HG03175 (cell line): ENCODE results near the gene FKBP15.

Experiments
- ATAC-seq: cut with Tn5 transposase; IDR thresholded peaks from one replicate; pipeline ENCODE4 v1.9.1; 2021; ENCODE audit warnings: mild to moderate bottlenecking, moderate library complexity; ENCODE audit not compliant: unreplicated experiment

The FKBP15 gene

DNA sequence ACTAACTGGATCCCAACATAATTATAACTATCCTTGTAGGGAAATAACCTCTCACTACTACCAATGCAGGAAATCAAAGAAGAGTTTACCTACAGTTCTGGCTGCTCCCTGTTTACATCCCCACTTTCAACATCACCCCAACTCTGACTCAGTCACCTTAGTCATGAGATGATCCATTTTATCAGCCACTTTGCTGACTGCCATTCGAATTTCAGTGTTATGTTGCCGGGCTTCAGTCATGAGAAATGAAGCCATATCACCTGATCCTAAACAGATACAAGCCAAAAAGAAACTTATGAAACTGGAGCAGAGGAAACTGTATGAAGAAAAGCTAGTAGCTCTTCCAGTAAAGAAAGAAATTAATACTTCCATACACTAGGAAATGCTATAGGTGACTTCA is 36.5 kb downstream of the FKBP15 start:
- ATAC-seq: no peak

DNA sequence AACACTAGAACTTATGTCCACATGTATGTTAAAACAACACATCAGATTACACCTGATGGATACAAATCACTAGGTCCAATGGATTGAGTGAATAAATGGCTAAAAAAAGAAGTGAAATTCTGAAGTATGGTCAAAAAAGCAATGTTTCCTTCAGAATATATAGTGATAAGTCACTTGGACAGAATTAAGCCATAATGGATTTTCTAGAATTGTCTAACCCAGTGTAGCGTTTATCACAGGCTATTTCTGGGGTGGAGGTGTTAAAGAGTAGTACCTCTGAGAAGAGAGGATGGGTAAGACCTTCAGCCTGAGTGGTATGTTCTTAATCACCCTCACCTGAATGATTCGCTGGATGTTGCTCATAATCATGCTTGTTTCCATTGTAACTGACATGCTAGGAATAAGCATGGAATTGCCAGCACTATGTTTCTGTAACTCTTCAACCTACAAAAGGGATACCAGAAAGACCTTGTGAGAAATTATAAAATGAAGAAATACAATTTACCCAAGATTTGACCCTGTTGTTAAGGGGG is 37.1 kb downstream of the FKBP15 start:
- ATAC-seq: no peak

GRCh38 chr9:113181165-113181564 is 39.9 kb downstream of the FKBP15 start:
- no peak for ATAC-seq

- no peak for ATAC-seq
These were observed 41.2 kb downstream of the FKBP15 start for GRCh38 chr9:113179839-113180238.

- no peak for ATAC-seq
These were observed 43.0 kb downstream of the FKBP15 start for GRCh38 chr9:113178087-113178486.

- no peak for ATAC-seq
These were observed 43.8 kb downstream of the FKBP15 start for GRCh38 chr9:113177251-113177650.

DNA sequence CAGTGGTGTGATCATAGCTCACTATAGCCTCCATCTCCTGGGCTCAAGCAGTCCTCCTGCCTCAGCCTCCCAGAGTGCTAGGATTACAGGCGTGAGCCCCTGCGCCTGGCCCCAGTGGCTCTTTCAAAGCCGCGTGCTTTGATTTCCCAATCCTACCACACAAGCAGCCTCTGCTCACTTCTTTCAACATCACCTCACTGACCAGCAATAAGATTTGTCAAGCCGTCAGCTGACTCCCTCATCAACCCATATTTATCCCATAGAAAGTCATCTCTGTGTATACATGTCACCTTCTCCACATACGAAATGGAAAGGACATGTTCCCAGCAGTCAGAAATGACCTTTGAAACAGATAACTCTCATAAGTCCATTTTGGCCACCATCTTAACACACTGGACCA is 44.3 kb downstream of the FKBP15 start:
- no peak for ATAC-seq

DNA sequence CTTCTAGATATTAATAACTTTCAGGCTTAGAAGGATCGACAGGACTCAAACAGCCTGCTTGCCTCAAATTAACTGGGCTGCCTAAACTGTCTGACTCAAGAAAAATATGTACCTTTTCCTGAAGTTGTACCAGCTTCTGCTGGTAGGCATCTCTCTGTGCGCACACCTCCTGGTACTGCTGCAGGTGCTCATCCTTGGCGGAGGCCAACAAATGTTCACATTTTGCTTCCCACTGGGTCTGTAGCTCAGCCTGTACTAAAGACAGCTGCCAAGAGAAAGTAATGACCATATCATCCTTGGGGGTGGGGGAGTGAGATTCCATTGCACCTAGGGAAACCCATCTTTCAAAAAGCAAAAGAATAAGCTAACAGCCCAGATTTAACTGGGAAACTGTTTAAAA is 47.7 kb downstream of the FKBP15 start:
- no peak for ATAC-seq

- ATAC-seq: no peak
These were observed 52.3 kb downstream of the FKBP15 start for GRCh38 chr9:113168809-113169208.

DNA sequence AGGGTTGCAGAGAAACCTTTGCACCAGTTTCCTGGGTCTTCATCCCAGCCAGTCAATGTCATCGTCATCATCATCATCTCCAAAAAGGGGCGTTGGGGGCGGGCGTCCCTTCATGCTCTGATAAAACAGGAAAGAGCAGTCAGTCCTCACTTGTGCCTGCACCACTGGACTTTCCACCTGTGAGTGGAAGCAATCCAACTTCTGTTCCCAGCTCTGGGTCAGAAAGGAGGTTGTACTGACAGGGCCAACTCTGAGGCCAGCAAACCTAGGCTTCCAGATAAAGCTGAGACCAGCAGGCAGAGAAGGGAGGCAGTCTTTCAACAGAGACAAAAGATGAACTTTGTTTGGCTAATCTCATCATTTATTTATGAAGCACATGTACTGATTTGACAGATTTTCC is 55.0 kb downstream of the FKBP15 start:
- no peak for ATAC-seq

DNA sequence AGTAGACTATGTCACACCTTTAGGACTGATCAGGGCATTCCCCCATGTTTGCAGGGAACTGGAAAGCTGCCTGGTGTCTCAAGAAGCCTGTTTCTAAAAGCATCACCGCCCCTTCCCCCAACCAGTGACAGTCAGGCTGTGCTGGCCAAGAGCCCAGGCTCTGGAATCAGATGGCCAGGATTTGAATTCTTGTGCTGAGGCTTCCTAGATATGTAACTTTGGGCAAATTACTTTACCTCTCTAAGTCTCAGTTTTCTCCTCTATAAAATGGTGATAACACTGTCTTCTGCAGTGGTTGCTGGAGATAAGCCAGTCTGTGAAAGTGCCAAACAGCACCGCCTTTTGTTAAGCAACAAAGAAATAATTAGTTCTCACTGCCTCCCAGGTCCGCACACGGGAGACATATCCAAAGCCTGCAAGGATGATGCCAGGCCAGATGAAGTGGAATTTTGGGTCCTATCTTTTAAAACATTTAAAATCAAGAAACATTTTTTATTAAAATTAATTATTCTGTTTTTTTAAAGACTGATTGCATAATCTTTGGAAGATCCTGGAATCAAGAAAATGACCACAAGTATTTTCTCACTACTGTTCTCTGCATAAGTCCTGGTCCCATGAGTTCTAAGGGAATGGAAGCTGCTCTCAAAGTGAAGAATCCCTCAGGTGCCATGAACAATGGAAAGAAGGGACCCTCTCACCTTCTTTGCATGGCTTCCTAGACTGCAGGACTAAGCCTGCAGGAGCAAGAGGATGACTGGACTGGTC is 56.4 kb downstream of the FKBP15 start:
- ATAC-seq: no peak

DNA sequence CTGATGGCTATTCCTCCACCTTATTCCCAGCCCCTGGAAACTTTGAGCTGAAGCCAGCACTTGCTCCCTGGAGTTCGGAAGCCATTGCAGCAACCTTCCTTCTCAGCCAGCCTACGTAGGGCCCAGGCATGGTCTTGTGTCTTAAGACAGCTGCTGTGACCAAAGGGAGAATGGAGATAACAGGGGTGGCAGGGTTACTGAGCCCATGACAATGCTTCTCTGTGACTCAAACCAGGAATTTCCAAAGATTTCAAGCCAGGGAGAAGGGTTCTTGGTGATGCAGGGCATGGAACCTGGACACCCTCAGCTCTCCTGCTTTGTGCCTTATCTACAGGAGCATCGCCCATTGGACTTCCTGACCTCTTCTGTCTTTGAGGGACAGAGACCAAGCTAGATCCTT is 58.1 kb downstream of the FKBP15 start:
- ATAC-seq: no peak

- no peak for ATAC-seq
These were observed 60.5 kb downstream of the FKBP15 start for GRCh38 chr9:113160571-113160970.

GRCh38 chr9:113158446-113158845 is 62.6 kb downstream of the FKBP15 start:
- no peak for ATAC-seq

- no peak for ATAC-seq
These were observed 64.2 kb downstream of the FKBP15 start for GRCh38 chr9:113156880-113157279.

DNA sequence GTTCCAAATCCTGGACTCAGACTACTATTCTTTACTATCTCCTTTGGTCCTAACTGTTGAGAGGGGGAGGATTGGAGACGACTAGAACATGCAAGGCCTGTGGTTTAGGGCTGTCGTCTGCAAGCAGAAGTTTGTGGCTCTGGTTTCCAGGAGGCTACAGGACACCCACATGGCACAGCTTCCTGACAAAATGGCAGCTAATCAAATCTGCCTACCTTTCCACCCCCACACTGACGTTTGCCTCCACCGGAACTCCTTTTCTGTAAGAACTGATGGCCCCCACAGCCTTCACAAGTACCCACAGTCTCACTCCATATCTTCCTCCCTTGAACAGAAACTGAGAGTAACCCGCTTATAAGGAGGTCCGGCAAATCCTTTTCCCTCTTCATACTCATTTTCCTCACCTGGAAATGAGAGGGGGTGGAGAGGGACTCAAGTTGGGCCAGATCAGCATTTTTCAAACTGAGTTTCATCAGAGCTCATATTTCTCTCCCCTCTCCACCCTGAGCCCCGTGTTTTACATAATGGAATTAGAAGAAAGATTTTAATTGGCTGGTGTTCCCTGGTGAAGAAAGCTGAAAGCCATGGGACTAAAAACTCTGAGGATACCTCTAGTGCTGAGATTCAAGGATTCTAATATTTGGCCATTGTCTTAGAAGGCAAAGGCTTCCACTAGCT is 65.0 kb downstream of the FKBP15 start:
- no peak for ATAC-seq

DNA sequence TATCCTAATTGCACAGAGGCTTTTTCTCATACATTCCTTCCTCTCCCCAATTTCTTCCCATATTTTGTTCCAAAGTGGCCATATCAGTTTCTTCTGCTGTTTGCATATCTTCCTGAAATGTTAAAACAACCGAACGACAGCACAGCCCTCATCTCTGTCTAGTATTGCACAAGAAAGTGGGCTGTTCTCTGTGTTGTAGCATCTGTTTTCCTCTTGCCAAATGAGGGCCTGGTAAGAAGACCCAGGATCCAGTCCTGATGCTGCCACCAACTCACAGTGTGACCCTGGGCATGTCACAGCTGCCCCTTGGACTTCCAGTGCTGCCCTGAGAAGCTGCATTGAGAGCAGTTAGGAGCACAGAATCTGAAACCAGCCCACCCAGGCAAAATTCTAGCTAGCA is 66.1 kb downstream of the FKBP15 start:
- no peak for ATAC-seq

- no peak for ATAC-seq
These were observed 66.6 kb downstream of the FKBP15 start for GRCh38 chr9:113154471-113154870.

DNA sequence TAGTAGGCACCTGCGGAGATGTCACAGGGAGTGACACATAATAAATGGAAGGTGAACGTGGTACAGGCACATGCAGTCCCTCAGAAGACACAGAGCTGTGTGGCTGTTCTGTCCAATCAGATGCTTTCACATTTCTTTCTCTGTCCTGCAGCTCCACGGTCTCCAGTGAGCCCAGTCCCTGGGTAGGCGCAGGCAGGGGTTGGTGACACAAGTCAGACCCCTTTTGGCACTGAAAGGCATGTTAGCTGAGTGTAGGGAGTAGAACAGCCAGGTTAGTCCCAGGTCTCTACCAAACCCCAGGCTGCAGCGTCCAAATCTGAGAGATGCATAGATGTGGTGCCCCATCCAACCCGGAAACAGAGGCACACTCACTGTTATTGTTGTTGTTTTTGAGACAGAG is 67.5 kb downstream of the FKBP15 start:
- ATAC-seq: no peak

DNA sequence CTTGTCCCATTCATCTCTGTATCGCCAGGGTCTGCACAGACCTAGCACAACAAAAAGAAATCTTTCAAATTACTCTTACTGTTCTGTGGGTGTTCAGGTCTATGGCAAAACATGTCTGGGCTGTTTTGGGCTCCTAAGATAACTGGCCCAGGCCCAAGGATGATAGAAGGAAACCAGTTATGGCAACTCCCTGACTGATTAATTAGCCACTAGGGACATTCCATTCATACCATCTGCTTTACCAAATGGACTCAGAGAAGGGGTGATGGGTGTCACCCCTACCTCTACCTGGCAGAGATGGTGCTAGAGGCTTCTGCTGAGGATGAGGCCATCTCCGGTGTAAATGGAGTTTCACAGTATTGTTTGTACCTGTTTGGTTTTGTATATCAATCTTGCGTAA is 68.4 kb downstream of the FKBP15 start:
- ATAC-seq: no peak

DNA sequence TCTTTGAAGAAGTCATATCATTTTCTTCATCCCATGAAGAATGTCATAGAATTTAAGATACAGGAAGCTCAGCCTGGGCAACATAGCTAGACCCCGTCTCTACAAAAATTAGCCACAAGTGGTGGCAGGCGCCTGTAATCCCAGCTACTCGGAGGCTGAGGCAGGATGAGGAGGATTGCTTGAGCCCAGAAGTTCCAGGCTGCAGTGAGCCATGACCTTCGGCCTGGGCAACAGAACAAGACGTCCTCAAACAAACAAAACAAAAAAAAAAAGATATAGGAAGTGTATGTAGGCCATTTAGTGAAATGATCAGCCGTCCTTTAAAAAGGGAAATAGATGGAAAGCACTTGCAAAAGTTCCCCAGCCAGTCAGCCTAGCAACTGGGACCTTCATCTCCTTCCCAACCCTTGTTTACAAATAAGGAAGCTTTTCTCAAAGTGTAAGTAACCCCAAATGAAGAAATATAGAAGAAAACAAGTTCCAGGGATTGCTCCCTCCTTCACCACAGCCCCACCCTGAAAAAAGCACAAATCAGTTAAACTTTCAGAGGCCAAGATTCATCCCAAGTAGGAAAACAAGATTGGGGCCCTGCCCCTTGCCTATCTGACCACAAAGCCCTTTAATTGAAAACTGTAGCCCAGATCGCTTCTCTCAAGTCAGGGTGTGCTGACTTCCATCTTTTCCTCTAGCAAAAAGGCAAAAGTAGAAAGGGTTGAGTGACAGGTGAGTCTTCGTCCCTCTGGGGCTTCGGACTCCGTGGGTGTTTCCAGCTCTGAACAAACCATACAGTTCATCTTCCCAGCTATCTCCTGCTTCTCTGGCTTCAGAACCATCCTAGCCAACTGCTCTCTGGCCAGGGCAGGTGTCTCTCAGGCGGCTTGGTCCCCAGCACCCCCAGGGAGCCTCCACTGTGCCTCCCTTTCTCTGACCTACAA is 69.1 kb downstream of the FKBP15 start:
- no peak for ATAC-seq
